OCI-LY3 (cell line): ENCODE results near the gene RNF40.

Experiments used
- H2AFZ ChIP-seq: fragments of 200-600, 300-600 bp; shearing (Covaris generic); 2 replicates; pipeline ENCODE4 v1.6.0; 2014; ENCODE audit warnings: antibody characterized with exemption, low read depth, low read length
- H3K27ac ChIP-seq: fragments of 200-600, 300-600 bp; sonication (generic); 2 replicates; pipeline ENCODE4 v1.5.1; 2014; ENCODE audit warnings: mild to moderate bottlenecking, low read length, moderate library complexity, mixed read lengths
- H3K27me3 ChIP-seq: fragments of 200-600, 300-600 bp; sonication (generic); 2 replicates; pipeline ENCODE4 v1.6.1; 2014; ENCODE audit warnings: low read depth, low read length, mixed read lengths
- H3K36me3 ChIP-seq: fragments of 200-600, 300-600 bp; sonication (generic); replicated peaks from 2 replicates; pipeline ENCODE3; 2014; ENCODE audit warnings: low read depth, low read length, mixed read lengths
- H3K4me1 ChIP-seq: fragments of 300-600, 200-600 bp; sonication (generic); 2 replicates; pipeline ENCODE4 v1.6.1; 2014; ENCODE audit warnings: low read length, mixed read lengths
- H3K4me2 ChIP-seq: fragments of 200-600, 300-600 bp; sonication (generic); 2 replicates; pipeline ENCODE4 v1.6.1; 2014; ENCODE audit warnings: low read length, mixed read lengths
- H3K4me3 ChIP-seq: fragments of 300-600, 200-600 bp; sonication (generic); 2 replicates; pipeline ENCODE4 v1.5.1; 2014; ENCODE audit warnings: antibody characterized with exemption, mild to moderate bottlenecking, low read length, moderate library complexity
- H3K79me2 ChIP-seq: fragments of 300-600, 200-600 bp; shearing (Covaris generic); 2 replicates; pipeline ENCODE4 v1.6.1; 2014; ENCODE audit warnings: mild to moderate bottlenecking, low read length, mixed read lengths
- H3K9ac ChIP-seq: fragments of 300-600, 200-600 bp; shearing (Covaris generic); 2 replicates; pipeline ENCODE4 v1.6.0; 2014; ENCODE audit warnings: mild to moderate bottlenecking, low read length, moderate library complexity
- H3K9me3 ChIP-seq: fragments of 200-600, 300-600 bp; shearing (Covaris generic); 2 replicates; pipeline ENCODE4 v1.6.1; 2014; ENCODE audit warnings: low read length, mixed read lengths; ENCODE audit not compliant: insufficient read depth
- H4K20me1 ChIP-seq: fragments of 200-600, 300-600 bp; sonication (generic); 2 replicates; pipeline ENCODE4 v1.6.1; 2016; ENCODE audit warnings: low read length, mixed read lengths; ENCODE audit not compliant: insufficient read depth
- EZH2phosphoT487 ChIP-seq: fragments of 200-600 bp; shearing (Covaris generic); IDR thresholded peaks from 2 replicates; pipeline ENCODE4 v1.6.1; 2018; ENCODE audit warnings: antibody characterized with exemption, mixed run types, low read depth
- TF ChIP-seq, protein P1 (sequence below): fragments of 200-600, 300-600 bp; sonication (generic); IDR thresholded peaks from 2 replicates; pipeline ENCODE4 v1.5.1; 2014; ENCODE audit warnings: antibody characterized with exemption, low read length, low read depth

The RNF40 gene

DNA sequence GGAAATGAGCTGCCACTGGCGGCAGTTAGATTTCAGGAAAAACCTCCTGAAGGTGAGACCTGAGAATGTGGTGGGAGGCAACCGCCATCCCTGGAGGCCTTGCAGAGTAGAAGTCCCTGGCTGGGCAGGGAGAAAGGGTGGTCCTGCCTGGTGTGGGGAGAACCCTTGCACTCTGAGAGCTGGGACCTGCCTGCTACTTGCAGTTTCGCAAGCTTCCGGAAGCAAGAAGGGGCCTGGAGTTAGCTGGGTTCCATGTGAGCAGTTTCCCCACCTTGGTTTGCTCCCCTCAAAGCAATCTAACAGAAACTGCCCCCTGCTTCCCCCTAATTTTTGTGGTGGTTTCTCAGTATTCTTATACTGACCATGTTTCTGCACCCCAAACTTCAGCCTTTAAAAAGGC is 18.4 kb downstream of the RNF40 start:
- no peaks in the 10 kb centered on the region for H4K20me1 ChIP-seq
- no peak for TF ChIP-seq EZH2phosphoT487
- TF ChIP-seq, protein P1, sequence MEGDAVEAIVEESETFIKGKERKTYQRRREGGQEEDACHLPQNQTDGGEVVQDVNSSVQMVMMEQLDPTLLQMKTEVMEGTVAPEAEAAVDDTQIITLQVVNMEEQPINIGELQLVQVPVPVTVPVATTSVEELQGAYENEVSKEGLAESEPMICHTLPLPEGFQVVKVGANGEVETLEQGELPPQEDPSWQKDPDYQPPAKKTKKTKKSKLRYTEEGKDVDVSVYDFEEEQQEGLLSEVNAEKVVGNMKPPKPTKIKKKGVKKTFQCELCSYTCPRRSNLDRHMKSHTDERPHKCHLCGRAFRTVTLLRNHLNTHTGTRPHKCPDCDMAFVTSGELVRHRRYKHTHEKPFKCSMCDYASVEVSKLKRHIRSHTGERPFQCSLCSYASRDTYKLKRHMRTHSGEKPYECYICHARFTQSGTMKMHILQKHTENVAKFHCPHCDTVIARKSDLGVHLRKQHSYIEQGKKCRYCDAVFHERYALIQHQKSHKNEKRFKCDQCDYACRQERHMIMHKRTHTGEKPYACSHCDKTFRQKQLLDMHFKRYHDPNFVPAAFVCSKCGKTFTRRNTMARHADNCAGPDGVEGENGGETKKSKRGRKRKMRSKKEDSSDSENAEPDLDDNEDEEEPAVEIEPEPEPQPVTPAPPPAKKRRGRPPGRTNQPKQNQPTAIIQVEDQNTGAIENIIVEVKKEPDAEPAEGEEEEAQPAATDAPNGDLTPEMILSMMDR: no peak
- H3K9ac ChIP-seq: no peak overlapping the region
- H3K79me2 ChIP-seq: no peaks in the 10 kb centered on the region
- no peak overlapping the region for H2AFZ ChIP-seq
- H3K27me3 ChIP-seq: no peaks in the 10 kb centered on the region
- H3K4me2 ChIP-seq: no peak overlapping the region
- no peak overlapping the region for H3K27ac ChIP-seq
- peaks cover under 1% of the 10 kb centered on the region for H3K36me3 ChIP-seq
- H3K4me1 ChIP-seq: no peaks in the 10 kb centered on the region
- no peak overlapping the region for H3K4me3 ChIP-seq
- H3K9me3 ChIP-seq: no peaks in the 10 kb centered on the region

GRCh38 chr16:30782486-30783279 is 20.6 kb downstream of the RNF40 start:
- H4K20me1 ChIP-seq: no peaks in the 10 kb centered on the region
- TF ChIP-seq, protein P1: no peak
- TF ChIP-seq EZH2phosphoT487: no peak

GRCh38 chr16:30783280-30784109 is 21.4 kb downstream of the RNF40 start:
- Histone ChIP-seq H3K36me3 (no peaks in the 10 kb centered on the region), H3K9me3 (no peaks in the 10 kb centered on the region), H3K9ac (no peak overlapping the region), H4K20me1 (no peaks in the 10 kb centered on the region), H3K4me2 (no peak overlapping the region), H3K4me3 (no peak overlapping the region), H3K27ac (no peak overlapping the region), H2AFZ (no peak overlapping the region), H3K27me3 (no peaks in the 10 kb centered on the region), H3K4me1 (no peaks in the 10 kb centered on the region), H3K79me2 (no peaks in the 10 kb centered on the region)
- TF ChIP-seq, protein P1: no peak
- TF ChIP-seq EZH2phosphoT487: no peak

More at GRCh38 chr16:30782486-30783279, 20.6 kb downstream of the RNF40 start:
- H3K27ac ChIP-seq: no peak overlapping the region
- H3K9ac ChIP-seq: no peak overlapping the region
- H3K4me1 ChIP-seq: no peaks in the 10 kb centered on the region
- no peak overlapping the region for H3K4me2 ChIP-seq
- no peaks in the 10 kb centered on the region for H3K27me3 ChIP-seq
- H2AFZ ChIP-seq: no peak overlapping the region
- H3K79me2 ChIP-seq: no peaks in the 10 kb centered on the region
- no peaks in the 10 kb centered on the region for H3K36me3 ChIP-seq
- H3K9me3 ChIP-seq: no peaks in the 10 kb centered on the region
- H3K4me3 ChIP-seq: no peak overlapping the region

DNA sequence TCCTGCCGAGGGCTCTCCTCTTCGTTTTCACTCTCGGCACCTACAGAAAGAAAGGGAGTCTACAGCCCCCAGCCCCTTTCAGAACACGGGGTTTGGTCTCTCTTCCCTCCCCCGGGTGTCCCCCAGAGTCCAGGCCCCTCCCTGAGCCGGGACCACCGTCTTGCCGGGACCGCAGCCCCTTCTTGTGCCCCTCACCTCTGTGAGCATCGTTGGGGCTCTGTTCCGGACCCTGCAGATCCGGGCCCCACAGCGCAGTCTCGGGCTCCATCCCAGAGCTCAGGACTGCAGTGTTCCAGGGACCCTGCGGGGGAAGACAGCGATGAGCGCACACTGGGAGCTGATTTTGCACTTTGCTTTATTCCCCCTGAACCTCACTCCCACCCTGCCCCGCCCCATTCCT is 22.1 kb downstream of the RNF40 start:
- Histone ChIP-seq H3K79me2 (no peaks in the 10 kb centered on the region), H3K27ac (no peak overlapping the region), H3K9ac (no peak overlapping the region), H3K4me3 (no peak overlapping the region), H3K4me2 (no peak overlapping the region), H4K20me1 (no peaks in the 10 kb centered on the region), H3K4me1 (no peaks in the 10 kb centered on the region), H3K9me3 (no peaks in the 10 kb centered on the region), H2AFZ (no peak overlapping the region), H3K36me3 (no peaks in the 10 kb centered on the region), H3K27me3 (no peaks in the 10 kb centered on the region)
- no peak for TF ChIP-seq EZH2phosphoT487
- TF ChIP-seq, protein P1: no peak
